Ascending aorta (tissue), 2 donors: Measurements from ENCODE around the gene FMN2. TPM values are rescaled to one million over a fixed set of nuclear protein-coding genes. Genes with fewer than 3 reads are reported as not detected.

ENCODE experiments used
- DNase-seq, 2 donors: peaks; one replicate each; pipeline ENCODE4 v3.0.0-alpha.2; 2019; ENCODE audit warnings: low spot score in 2 of 2
- H3K27ac ChIP-seq, 2 donors: fragments of 200-600 bp; sonication (generic); one replicate each; pipeline ENCODE4 v1.5.1; 2016 to 2017; ENCODE audit warnings: mild to moderate bottlenecking in 1 of 2
- H3K27me3 ChIP-seq: fragments of 200-600 bp; sonication (generic); one replicate; pipeline ENCODE4 v1.5.1; 2017
- H3K36me3 ChIP-seq, 2 donors: fragments of 200-600 bp; sonication (generic); one replicate each; pipeline ENCODE4 v1.5.1; 2016
- H3K4me1 ChIP-seq, 2 donors: fragments of 200-600 bp; sonication (generic); one replicate each; pipeline ENCODE4 v1.5.1; 2016 to 2017; ENCODE audit warnings: mild to moderate bottlenecking in 1 of 2
- H3K4me3 ChIP-seq, 2 donors: fragments of 200-600 bp; sonication (generic); one replicate each; pipeline ENCODE4 v1.5.1; 2016 to 2017; ENCODE audit warnings: mild to moderate bottlenecking in 1 of 2
- H3K9me3 ChIP-seq, 2 donors: fragments of 200-600 bp; sonication (generic); one replicate each; pipeline ENCODE4 v1.5.1; 2016
- CTCF ChIP-seq, 3 experiments: fragments of 200-600 bp in 2 of 3; fragments of 450-650 bp in 1 of 3; sonication (generic) in 2 of 3; IDR thresholded peaks; one replicate each; pipeline ENCODE4 v1.5.1; 2016 to 2019; ENCODE audit warnings: antibody characterized with exemption in 3 of 3, mild to moderate bottlenecking in 1 of 3, moderate library complexity in 1 of 3
- intact Hi-C: fragments of 100-400 bp; cut with DNase I; formaldehyde crosslinking; loops from one replicate; pipeline ENCODE4 v1.15.1; 2023
- total RNA-seq: library from RNA; depleted of rRNA; stranded (reverse); fragments of >200 nt; gene quantifications from one replicate; pipeline ENCODE4 v1.1.0, GENCODE V29; 2016

The FMN2 gene
- total RNA-seq, 1 donor from 2014 or later = not detected

GRCh38 chr1:240056350-240056749 is 35.3 kb upstream of the FMN2 start:
- H3K9me3 ChIP-seq = no peaks in the 10 kb centered on the region
- TF ChIP-seq CTCF (IDR thresholded peaks at IDR 0.05) = no peak
- H3K4me3 ChIP-seq = no peak overlapping the region
- H3K36me3 ChIP-seq = no peaks in the 10 kb centered on the region
- no peaks in the 10 kb centered on the region for H3K4me1 ChIP-seq
- intact Hi-C loops = no loop called here
- H3K27ac ChIP-seq = no peak overlapping the region
- no peaks in the 10 kb centered on the region for H3K27me3 ChIP-seq
- DNase-seq = no peak

GRCh38 chr1:240058049-240058448 is 33.6 kb upstream of the FMN2 start:
- Histone ChIP-seq H3K27ac (no peak overlapping the region), H3K9me3 (no peaks in the 10 kb centered on the region), H3K4me3 (no peak overlapping the region), H3K27me3 (no peaks in the 10 kb centered on the region), H3K36me3 (no peaks in the 10 kb centered on the region), H3K4me1 (no peaks in the 10 kb centered on the region)
- DNase-seq = no peak
- no peak for TF ChIP-seq CTCF (IDR thresholded peaks at IDR 0.05)
- intact Hi-C loops = no loop called here

- Histone ChIP-seq H3K9me3 (no peaks in the 10 kb centered on the region), H3K27me3 (no peaks in the 10 kb centered on the region), H3K4me1 (no peaks in the 10 kb centered on the region), H3K27ac (no peak overlapping the region), H3K4me3 (no peak overlapping the region), H3K36me3 (no peaks in the 10 kb centered on the region)
- TF ChIP-seq CTCF (IDR thresholded peaks at IDR 0.05) = no peak
- DNase-seq = no peak
- intact Hi-C loops = no loop called here
Measured at GRCh38 chr1:240068961-240069360, 22.7 kb upstream of the FMN2 start.

- TF ChIP-seq CTCF (IDR thresholded peaks at IDR 0.05) = no peak
- intact Hi-C loops = no loop called here
- H3K27ac ChIP-seq = no peak overlapping the region
Measured at GRCh38 chr1:240070188-240070587, 21.5 kb upstream of the FMN2 start.

GRCh38 chr1:240073097-240073496 is 18.6 kb upstream of the FMN2 start:
- Histone ChIP-seq H3K9me3 (no peaks in the 10 kb centered on the region), H3K27ac (no peak overlapping the region), H3K36me3 (no peaks in the 10 kb centered on the region), H3K27me3 (no peaks in the 10 kb centered on the region), H3K4me1 (no peaks in the 10 kb centered on the region), H3K4me3 (no peak overlapping the region)
- TF ChIP-seq CTCF (IDR thresholded peaks at IDR 0.05) = no peak
- intact Hi-C loops = no loop called here
- no peak for DNase-seq

More at GRCh38 chr1:240070188-240070587, 21.5 kb upstream of the FMN2 start:
- Histone ChIP-seq H3K9me3 (no peaks in the 10 kb centered on the region), H3K4me3 (no peak overlapping the region), H3K36me3 (no peaks in the 10 kb centered on the region), H3K4me1 (no peaks in the 10 kb centered on the region), H3K27me3 (no peaks in the 10 kb centered on the region)
- no peak for DNase-seq

GRCh38 chr1:240074422-240074821 is 17.3 kb upstream of the FMN2 start:
- no peak overlapping the region for H3K4me3 ChIP-seq
- H3K27ac ChIP-seq = no peak overlapping the region
- no peak for TF ChIP-seq CTCF (IDR thresholded peaks at IDR 0.05)
- no peaks in the 10 kb centered on the region for H3K36me3 ChIP-seq
- no peak for DNase-seq
- no peaks in the 10 kb centered on the region for H3K4me1 ChIP-seq
- no peaks in the 10 kb centered on the region for H3K27me3 ChIP-seq
- intact Hi-C loops = no loop called here
- H3K9me3 ChIP-seq = no peaks in the 10 kb centered on the region
